ENCODE results near the gene PARVA. TPM values are rescaled to one million over a fixed set of nuclear protein-coding genes. Genes with fewer than 3 reads are reported as not detected.

PARVA gene
- total and polyA plus RNA-seq, 2 donors from 2014 or later: 25.1 to 80.3 TPM

- H3K27me3 ChIP-seq (ENCODE audit: control insufficient read depth, insufficient read depth, low read length): no peaks in the 10 kb centered on the region
- no peaks in the 10 kb centered on the region for H3K36me3 ChIP-seq (ENCODE audit: control insufficient read depth in 2 of 3, insufficient read depth in 3 of 3, low read length in 3 of 3)
- no peaks in the 10 kb centered on the region for H3K9me3 ChIP-seq (ENCODE audit: control insufficient read depth in 2 of 3, insufficient read depth in 1 of 3, low read length in 3 of 3)
- FAIRE-seq (no peak), DNase-seq (no peak)
- H3K9ac ChIP-seq (ENCODE audit: low read length in 3 of 3): no peak overlapping the region
- TF ChIP-seq, protein P1, sequence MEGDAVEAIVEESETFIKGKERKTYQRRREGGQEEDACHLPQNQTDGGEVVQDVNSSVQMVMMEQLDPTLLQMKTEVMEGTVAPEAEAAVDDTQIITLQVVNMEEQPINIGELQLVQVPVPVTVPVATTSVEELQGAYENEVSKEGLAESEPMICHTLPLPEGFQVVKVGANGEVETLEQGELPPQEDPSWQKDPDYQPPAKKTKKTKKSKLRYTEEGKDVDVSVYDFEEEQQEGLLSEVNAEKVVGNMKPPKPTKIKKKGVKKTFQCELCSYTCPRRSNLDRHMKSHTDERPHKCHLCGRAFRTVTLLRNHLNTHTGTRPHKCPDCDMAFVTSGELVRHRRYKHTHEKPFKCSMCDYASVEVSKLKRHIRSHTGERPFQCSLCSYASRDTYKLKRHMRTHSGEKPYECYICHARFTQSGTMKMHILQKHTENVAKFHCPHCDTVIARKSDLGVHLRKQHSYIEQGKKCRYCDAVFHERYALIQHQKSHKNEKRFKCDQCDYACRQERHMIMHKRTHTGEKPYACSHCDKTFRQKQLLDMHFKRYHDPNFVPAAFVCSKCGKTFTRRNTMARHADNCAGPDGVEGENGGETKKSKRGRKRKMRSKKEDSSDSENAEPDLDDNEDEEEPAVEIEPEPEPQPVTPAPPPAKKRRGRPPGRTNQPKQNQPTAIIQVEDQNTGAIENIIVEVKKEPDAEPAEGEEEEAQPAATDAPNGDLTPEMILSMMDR (IDR thresholded peaks at IDR 0.05; ENCODE audit: borderline replicate concordance, extremely low read depth, insufficient read depth): no peak
- intact Hi-C loops (cut with DNase I): no loop called here
- H3K4me3 ChIP-seq (ENCODE audit: low read length in 3 of 3): no peak overlapping the region
- no peaks in the 10 kb centered on the region for H3K4me1 ChIP-seq (ENCODE audit: control insufficient read depth in 2 of 3, insufficient read depth in 2 of 3, low read depth in 1 of 3, low read length in 3 of 3)
- no peak overlapping the region for H3K27ac ChIP-seq (ENCODE audit: low read depth in 2 of 2, low read length in 2 of 2)
Measured at GRCh38 chr11:12542186-12542935, 165.0 kb downstream of the PARVA start.

GRCh38 chr11:12543596-12544415, 166.4 kb downstream of the PARVA start:
- H3K27ac ChIP-seq (ENCODE audit: low read depth in 2 of 2, low read length in 2 of 2): no peak overlapping the region
- peaks cover 0 to 3% (median 0%) of the 10 kb centered on the region in 3 donors for H3K4me1 ChIP-seq (ENCODE audit: control insufficient read depth in 2 of 3, insufficient read depth in 2 of 3, low read depth in 1 of 3, low read length in 3 of 3)
- no peak overlapping the region for H3K4me3 ChIP-seq (ENCODE audit: low read length in 3 of 3)
- no peaks in the 10 kb centered on the region for H3K9me3 ChIP-seq (ENCODE audit: control insufficient read depth in 2 of 3, insufficient read depth in 1 of 3, low read length in 3 of 3)
- TF ChIP-seq, protein P1 (IDR thresholded peaks at IDR 0.05; ENCODE audit: borderline replicate concordance, extremely low read depth, insufficient read depth): no peak
- no peak overlapping the region for H3K9ac ChIP-seq (ENCODE audit: low read length in 3 of 3)
- no peaks in the 10 kb centered on the region for H3K36me3 ChIP-seq (ENCODE audit: control insufficient read depth in 2 of 3, insufficient read depth in 3 of 3, low read length in 3 of 3)
- intact Hi-C loops (cut with DNase I): no loop called here
- DNase-seq: no peak
- H3K27me3 ChIP-seq (ENCODE audit: control insufficient read depth, insufficient read depth, low read length): no peaks in the 10 kb centered on the region
- FAIRE-seq: no peak

- DNase-seq (no peak), FAIRE-seq (no peak)
- peaks cover 0 to 3% (median 0%) of the 10 kb centered on the region in 3 donors for H3K4me1 ChIP-seq (ENCODE audit: control insufficient read depth in 2 of 3, insufficient read depth in 2 of 3, low read depth in 1 of 3, low read length in 3 of 3)
- H3K4me3 ChIP-seq (ENCODE audit: low read length in 3 of 3): no peak overlapping the region
- no peak overlapping the region for H3K9ac ChIP-seq (ENCODE audit: low read length in 3 of 3)
- no peaks in the 10 kb centered on the region for H3K36me3 ChIP-seq (ENCODE audit: control insufficient read depth in 2 of 3, insufficient read depth in 3 of 3, low read length in 3 of 3)
- H3K27ac ChIP-seq (ENCODE audit: low read depth in 2 of 2, low read length in 2 of 2): no peak overlapping the region
- TF ChIP-seq, protein P1 (IDR thresholded peaks at IDR 0.05; ENCODE audit: borderline replicate concordance, extremely low read depth, insufficient read depth): no peak
- no peaks in the 10 kb centered on the region for H3K9me3 ChIP-seq (ENCODE audit: control insufficient read depth in 2 of 3, insufficient read depth in 1 of 3, low read length in 3 of 3)
- intact Hi-C loops (cut with DNase I): no loop called here
- no peaks in the 10 kb centered on the region for H3K27me3 ChIP-seq (ENCODE audit: control insufficient read depth, insufficient read depth, low read length)
Measured at GRCh38 chr11:12544986-12545775, 167.8 kb downstream of the PARVA start.

Measured in kidney (tissue), 14 donors.